Hepatocyte (in vitro differentiated cells): Measurements from ENCODE around the gene MIP. TPM values are rescaled to one million over a fixed set of nuclear protein-coding genes. Genes with fewer than 3 reads are reported as not detected.
A peak's percentile ranks its signal among the peaks of the same experiment; 100 is the strongest.
"Not testable (repeated sequence)": the region's sequence is repeated elsewhere in the genome, so short reads cannot be mapped to it uniquely, and the experiment has no call there.

Source experiments
- DNase-seq: peaks from one replicate; pipeline ENCODE4 v3.0.0-alpha.2; 2016; ENCODE audit warnings: low spot score
- H2AFZ ChIP-seq: fragments of 200-600 bp; sonication (generic); 2 replicates; pipeline ENCODE4 v1.6.0; 2016; ENCODE audit warnings: antibody characterized with exemption, mild to moderate bottlenecking
- H3K27ac ChIP-seq: fragments of 200-600 bp; sonication (generic); 2 replicates; pipeline ENCODE4 v1.5.1; 2016; ENCODE audit warnings: mild to moderate bottlenecking
- H3K27me3 ChIP-seq: fragments of 200-600 bp; sonication (generic); 2 replicates; pipeline ENCODE4 v1.6.1; 2016
- H3K36me3 ChIP-seq: fragments of 200-600 bp; sonication (generic); replicated peaks from 2 replicates; pipeline ENCODE4 v1.5.1; 2016; ENCODE audit warnings: low read depth; ENCODE audit not compliant: insufficient read depth
- H3K4me1 ChIP-seq: fragments of 200-600 bp; sonication (generic); 2 replicates; pipeline ENCODE4 v1.5.1; 2016; ENCODE audit warnings: mild to moderate bottlenecking, moderate library complexity; ENCODE audit not compliant: insufficient read depth
- H3K4me2 ChIP-seq: fragments of 200-600 bp; sonication (generic); 2 replicates; pipeline ENCODE4 v1.6.0; 2016
- H3K4me3 ChIP-seq: fragments of 200-600 bp; sonication (generic); 2 replicates; pipeline ENCODE4 v1.5.1; 2016; ENCODE audit warnings: mild to moderate bottlenecking
- H3K79me2 ChIP-seq: fragments of 200-600 bp; sonication (generic); 2 replicates; pipeline ENCODE4 v1.6.0; 2017; ENCODE audit warnings: mild to moderate bottlenecking
- H3K9me2 ChIP-seq: fragments of 200-600 bp; sonication (generic); replicated peaks from 2 replicates; pipeline ENCODE4 v1.6.0; 2017; ENCODE audit warnings: mild to moderate bottlenecking; ENCODE audit not compliant: insufficient read depth
- H3K9me3 ChIP-seq: fragments of 200-600 bp; sonication (generic); 2 replicates; pipeline ENCODE4 v1.5.1; 2016; ENCODE audit warnings: low read depth, mild to moderate bottlenecking
- H4K20me1 ChIP-seq: fragments of 200-600 bp; sonication (generic); 2 replicates; pipeline ENCODE4 v1.6.0; 2016; ENCODE audit warnings: mild to moderate bottlenecking; ENCODE audit not compliant: insufficient read depth, poor library complexity, severe bottlenecking
- EZH2 ChIP-seq: fragments of 200-600 bp; sonication (generic); IDR thresholded peaks from 2 replicates; pipeline ENCODE4 v1.6.1; 2016; ENCODE audit warnings: antibody characterized with exemption, mild to moderate bottlenecking, borderline replicate concordance
- EZH2phosphoT487 ChIP-seq: fragments of 200-600 bp; sonication (generic); IDR thresholded peaks from one replicate; pipeline ENCODE4 v1.6.1; 2018; ENCODE audit warnings: antibody characterized with exemption, mild to moderate bottlenecking, low read depth, moderate library complexity; ENCODE audit not compliant: unreplicated experiment, severe bottlenecking
- WGBS: methylation state at CpG from one replicate; pipeline ENCODE4 v1.1.6; 2016; ENCODE audit warnings: low lambda C conversion rate; ENCODE audit errors: missing lambda C conversion rate; 5-methylcytosine and 5-hydroxymethylcytosine counted together
- polyA plus RNA-seq: library from polyadenylated mRNA; unstranded; fragments of >200 nt; fragmentation: Nextera tagmentation; extraction: Ambion mirVana; gene quantifications from 2 replicates; pipeline ENCODE4 v1.2.1, GENCODE V29; 2016
- total RNA-seq: library from RNA; depleted of rRNA; stranded (reverse); fragments of >200 nt; gene quantifications from 2 replicates; pipeline ENCODE4 v1.2.3, GENCODE V29; 2014

The MIP gene
- total and polyA plus RNA-seq, 2 experiments from 2014 or later, result not detected

DNA sequence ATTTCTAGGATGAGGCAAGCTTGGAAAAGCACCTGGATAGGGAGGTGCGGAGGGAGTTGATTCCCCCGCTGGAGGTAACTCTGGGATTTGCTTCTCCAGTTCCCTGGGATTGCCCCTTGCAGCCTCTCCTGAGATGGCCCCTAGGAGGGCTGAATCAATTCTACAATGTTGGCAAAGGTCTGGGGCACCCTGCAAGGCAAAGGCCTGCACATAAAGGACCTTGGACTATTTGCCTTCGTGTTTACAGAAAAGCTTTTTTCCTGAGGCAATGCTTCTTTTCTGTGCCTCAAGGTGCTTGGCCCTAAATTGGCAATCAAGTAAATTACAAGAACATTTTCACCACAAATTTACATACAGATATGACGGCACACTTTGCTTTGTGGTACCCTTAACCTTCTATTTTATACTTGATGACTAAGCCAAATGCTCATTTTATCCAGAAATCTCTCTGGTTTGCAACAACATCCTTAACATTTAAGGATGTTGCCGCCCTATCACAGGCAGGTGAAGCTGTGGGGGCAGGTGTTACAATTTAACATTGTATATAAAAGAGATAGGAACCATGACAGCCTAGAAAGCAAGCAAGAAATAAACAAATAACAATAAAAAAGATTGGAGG, 45.5 kb downstream of the MIP start:
- H3K9me3 ChIP-seq, result no peaks in the 10 kb centered on the region
- H3K4me2 ChIP-seq, result no peak overlapping the region
- no peaks in the 10 kb centered on the region for H3K36me3 ChIP-seq
- no peak overlapping the region for H3K4me3 ChIP-seq
- H3K79me2 ChIP-seq, result no peaks in the 10 kb centered on the region
- TF ChIP-seq EZH2phosphoT487 (no peak), EZH2 (no peak)
- 87% methylated on average over 5 of the region's 5 CpGs for WGBS
- H4K20me1 ChIP-seq, result no peaks in the 10 kb centered on the region
- H3K27ac ChIP-seq, result no peak overlapping the region
- no peaks in the 10 kb centered on the region for H3K4me1 ChIP-seq
- no peaks in the 10 kb centered on the region for H3K9me2 ChIP-seq
- H2AFZ ChIP-seq, result no peak overlapping the region
- no peak for DNase-seq
- no peaks in the 10 kb centered on the region for H3K27me3 ChIP-seq

DNA sequence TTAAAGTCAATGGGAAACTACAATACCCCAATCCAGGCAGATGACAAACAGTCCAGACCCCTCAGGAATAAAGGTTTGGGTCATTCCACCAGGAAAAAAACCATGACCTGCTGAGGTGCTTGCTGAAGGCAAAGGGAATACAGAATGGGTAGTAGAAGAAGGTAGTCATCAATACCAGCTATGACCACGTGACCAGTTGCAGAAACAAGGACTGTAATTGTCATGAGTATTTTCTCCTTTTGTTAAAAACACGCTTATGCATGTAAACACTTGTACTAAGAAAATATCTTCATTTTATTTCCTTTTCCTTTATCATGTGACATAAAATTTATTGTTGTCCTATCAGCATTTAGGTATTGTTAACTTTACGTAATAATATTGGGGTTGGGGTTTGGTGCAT, 50.2 kb downstream of the MIP start:
- 93% methylated on average over 3 of the region's 3 CpGs for WGBS
- H4K20me1 ChIP-seq, result not testable (repeated sequence)

DNA sequence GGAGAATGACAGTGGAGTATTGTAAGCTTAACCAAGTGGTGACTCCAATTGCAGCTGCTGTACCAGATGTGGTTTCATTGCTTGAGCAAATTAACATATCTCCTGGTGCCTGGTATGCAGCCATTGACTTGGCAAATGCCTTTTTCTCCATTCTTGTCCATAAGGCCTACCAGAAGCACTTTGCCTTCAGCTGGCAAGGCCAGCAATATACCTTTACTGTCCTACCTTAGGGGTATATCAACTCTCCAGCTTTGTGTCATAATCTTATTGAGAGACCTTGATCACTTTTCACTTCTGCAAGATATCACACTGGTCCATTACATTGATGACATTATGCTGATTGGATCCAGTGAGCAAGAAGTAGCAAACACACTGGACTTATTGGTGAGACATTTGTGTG, 52.8 kb downstream of the MIP start:
- not testable (repeated sequence) for H3K9me3 ChIP-seq, H3K79me2 ChIP-seq, H3K4me3 ChIP-seq, H4K20me1 ChIP-seq, H3K9me2 ChIP-seq, H3K4me1 ChIP-seq, H3K4me2 ChIP-seq, DNase-seq, H3K36me3 ChIP-seq, H3K27me3 ChIP-seq
- peak overlapping the region; percentile 60 for H2AFZ ChIP-seq
- peak overlapping the region; percentile 76 for H3K27ac ChIP-seq

More for the DNA sequence above, 50.2 kb downstream of the MIP start:
- not testable (repeated sequence) for DNase-seq, H3K27me3 ChIP-seq, H3K4me3 ChIP-seq, H3K9me3 ChIP-seq, H3K79me2 ChIP-seq, H2AFZ ChIP-seq, H3K4me2 ChIP-seq, H3K4me1 ChIP-seq, H3K27ac ChIP-seq, H3K9me2 ChIP-seq, H3K36me3 ChIP-seq

DNA sequence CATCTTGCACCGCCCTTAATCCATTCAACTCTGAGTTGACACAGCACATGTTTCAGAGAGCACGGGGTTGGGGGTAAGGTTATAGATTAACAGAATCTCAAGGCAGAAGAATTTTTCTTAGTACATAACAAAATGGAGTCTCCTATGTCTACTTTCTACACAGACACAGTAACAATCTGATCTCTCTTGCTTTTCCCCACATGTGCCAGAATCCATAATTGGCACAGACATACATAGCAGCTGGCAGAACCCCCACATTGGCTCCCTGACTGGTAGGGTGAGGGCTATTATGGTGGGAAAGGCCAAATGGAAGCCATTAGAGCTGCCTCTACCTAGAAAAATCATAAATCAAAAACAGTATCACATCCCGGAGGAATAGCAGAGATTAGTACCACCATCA, 53.3 kb downstream of the MIP start:
- 76% methylated on average over 2 of the region's 3 CpGs for WGBS
- not testable (repeated sequence) for H3K79me2 ChIP-seq, H3K4me2 ChIP-seq, H3K9me2 ChIP-seq, DNase-seq, H3K4me1 ChIP-seq, H4K20me1 ChIP-seq, H3K27me3 ChIP-seq, H3K4me3 ChIP-seq, H3K36me3 ChIP-seq, H3K9me3 ChIP-seq
- Histone ChIP-seq H3K27ac (peak overlapping the region; percentile 76), H2AFZ (peak overlapping the region; percentile 60)

Other genes with a start within 250 kb of the MIP start
- gene RNF41, start 232.7 kb downstream of the MIP start, total RNA-seq, result 47.6 and 66.4 TPM in 2 replicates
- gene RNF41, start 232.7 kb downstream of the MIP start, polyA plus RNA-seq, result 12.2 and 22.5 TPM in 2 replicates
- gene NABP2, start 230.3 kb downstream of the MIP start, total RNA-seq, result 21.9 and 35.4 TPM in 2 replicates
- gene NABP2, start 230.3 kb downstream of the MIP start, polyA plus RNA-seq, result 12.4 and 12.5 TPM in 2 replicates
- 179 and 187 TPM in 2 replicates for gene SLC39A5, start 224.6 kb downstream of the MIP start, total RNA-seq
- 155 and 167 TPM in 2 replicates for gene SLC39A5, start 224.6 kb downstream of the MIP start, polyA plus RNA-seq
- 21.9 and 23.3 TPM in 2 replicates for gene ANKRD52, start 196.3 kb downstream of the MIP start, total RNA-seq
- gene ANKRD52, start 196.3 kb downstream of the MIP start, polyA plus RNA-seq, result 37.2 and 46.8 TPM in 2 replicates
- gene COQ10A, start 187.7 kb downstream of the MIP start, total RNA-seq, result 7.8 and 8.2 TPM in 2 replicates
- gene COQ10A, start 187.7 kb downstream of the MIP start, polyA plus RNA-seq, result 9.6 and 10.7 TPM in 2 replicates
- 111 and 115 TPM in 2 replicates for gene CS, start 154.3 kb downstream of the MIP start, total RNA-seq
- 83.2 and 96.6 TPM in 2 replicates for gene CS, start 154.3 kb downstream of the MIP start, polyA plus RNA-seq
- gene CNPY2, start 138.7 kb downstream of the MIP start, total RNA-seq, result 155 and 179 TPM in 2 replicates
- 428 and 474 TPM in 2 replicates for gene CNPY2, start 138.7 kb downstream of the MIP start, polyA plus RNA-seq
- gene PAN2, start 120.7 kb downstream of the MIP start, total RNA-seq, result 23.5 and 29.4 TPM in 2 replicates
- gene PAN2, start 120.7 kb downstream of the MIP start, polyA plus RNA-seq, result 23.6 and 41.1 TPM in 2 replicates
- gene IL23A, start 115.8 kb downstream of the MIP start, total RNA-seq, result 2.0 and 2.3 TPM in 2 replicates
- gene IL23A, start 115.8 kb downstream of the MIP start, polyA plus RNA-seq, result 2.1 and 3.1 TPM in 2 replicates
- 148 and 157 TPM in 2 replicates for gene STAT2, start 94.5 kb downstream of the MIP start, total RNA-seq
- 90.1 and 104 TPM in 2 replicates for gene STAT2, start 94.5 kb downstream of the MIP start, polyA plus RNA-seq
- gene APOF, start 91.8 kb downstream of the MIP start, total RNA-seq, result 0.12 TPM in 1 of 2 replicates, not detected in the other
- 0.55 TPM in 1 of 2 replicates, not detected in the other for gene APOF, start 91.8 kb downstream of the MIP start, polyA plus RNA-seq
- gene TIMELESS, start 5.2 kb downstream of the MIP start, total RNA-seq, result 7.9 and 9.6 TPM in 2 replicates
- 12.4 and 13.0 TPM in 2 replicates for gene TIMELESS, start 5.2 kb downstream of the MIP start, polyA plus RNA-seq
- gene SPRYD4, start 13.9 kb upstream of the MIP start, total RNA-seq, result 2.5 and 3.4 TPM in 2 replicates
- gene SPRYD4, start 13.9 kb upstream of the MIP start, polyA plus RNA-seq, result 3.2 TPM in 2 replicates
- gene GLS2, start 33.5 kb upstream of the MIP start, total RNA-seq, result 6.1 and 6.4 TPM in 2 replicates
- 3.3 and 3.5 TPM in 2 replicates for gene GLS2, start 33.5 kb upstream of the MIP start, polyA plus RNA-seq
- 14.6 and 15.2 TPM in 2 replicates for gene RBMS2, start 67.2 kb upstream of the MIP start, total RNA-seq
- gene RBMS2, start 67.2 kb upstream of the MIP start, polyA plus RNA-seq, result 15.9 and 18.8 TPM in 2 replicates
- 27.9 and 34.5 TPM in 2 replicates for gene BAZ2A, start 175.7 kb upstream of the MIP start, total RNA-seq
- gene BAZ2A, start 175.7 kb upstream of the MIP start, polyA plus RNA-seq, result 33.1 and 42.0 TPM in 2 replicates
- 478 and 579 TPM in 2 replicates for gene ATP5F1B, start 191.3 kb upstream of the MIP start, total RNA-seq
- gene ATP5F1B, start 191.3 kb upstream of the MIP start, polyA plus RNA-seq, result 950 and 953 TPM in 2 replicates
- gene PTGES3, start 233.6 kb upstream of the MIP start, total RNA-seq, result 128 and 142 TPM in 2 replicates
- 154 and 156 TPM in 2 replicates for gene PTGES3, start 233.6 kb upstream of the MIP start, polyA plus RNA-seq